Inflammatory macrophage treated with lipopolysaccharide for 1 hour (primary cell): ENCODE measurements around the gene LECT2.

Experiments used
- DNase-seq, 2 donors: peaks; one replicate each; pipeline ENCODE4 v3.0.0-alpha.2; 2020 to 2022

Gene LECT2

GRCh38 chr5:135954899-135955298 is at the start of gene LECT2:
TSS of gene LECT2 (minus strand) at chr5:135954983. CDS start at chr5:135954833, 150 bp downstream.
- no peak for DNase-seq

- DNase-seq: peak in 1 of 2 donors; percentile 8
These were observed 49.7 kb upstream of the LECT2 start for GRCh38 chr5:136004436-136004835.

DNA sequence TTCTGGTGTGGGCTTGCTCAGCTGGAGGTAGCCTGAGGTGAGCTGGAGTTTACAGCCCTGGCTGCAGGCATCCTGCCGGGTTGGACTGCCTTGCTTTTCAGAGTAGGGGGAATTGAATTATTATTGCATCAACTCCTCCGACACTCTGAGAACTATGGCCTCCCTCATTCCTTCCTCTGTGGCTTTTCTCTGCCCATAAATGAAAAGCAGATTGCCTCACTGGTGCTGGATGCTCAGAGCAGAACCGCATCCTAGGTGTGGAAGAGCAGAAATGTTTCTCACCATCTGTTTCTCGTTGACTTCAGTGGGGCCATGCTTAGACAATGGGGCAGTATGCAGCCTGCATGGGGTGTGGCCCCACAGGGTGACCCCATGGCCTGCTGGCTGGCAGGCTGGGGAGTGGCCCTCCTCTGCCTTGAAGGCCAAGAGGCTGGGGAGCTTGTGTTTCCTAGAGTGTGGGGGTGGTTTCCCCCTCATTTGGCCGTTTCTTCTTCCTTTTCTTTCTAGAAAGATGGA is 46.7 kb upstream of the LECT2 start:
- DNase-seq: no peak

GRCh38 chr5:136000932-136001331 is 46.1 kb upstream of the LECT2 start:
- peak in 1 of 2 donors; percentile 32 for DNase-seq

GRCh38 chr5:136000147-136000546 is 45.4 kb upstream of the LECT2 start:
- DNase-seq: no peak

DNA sequence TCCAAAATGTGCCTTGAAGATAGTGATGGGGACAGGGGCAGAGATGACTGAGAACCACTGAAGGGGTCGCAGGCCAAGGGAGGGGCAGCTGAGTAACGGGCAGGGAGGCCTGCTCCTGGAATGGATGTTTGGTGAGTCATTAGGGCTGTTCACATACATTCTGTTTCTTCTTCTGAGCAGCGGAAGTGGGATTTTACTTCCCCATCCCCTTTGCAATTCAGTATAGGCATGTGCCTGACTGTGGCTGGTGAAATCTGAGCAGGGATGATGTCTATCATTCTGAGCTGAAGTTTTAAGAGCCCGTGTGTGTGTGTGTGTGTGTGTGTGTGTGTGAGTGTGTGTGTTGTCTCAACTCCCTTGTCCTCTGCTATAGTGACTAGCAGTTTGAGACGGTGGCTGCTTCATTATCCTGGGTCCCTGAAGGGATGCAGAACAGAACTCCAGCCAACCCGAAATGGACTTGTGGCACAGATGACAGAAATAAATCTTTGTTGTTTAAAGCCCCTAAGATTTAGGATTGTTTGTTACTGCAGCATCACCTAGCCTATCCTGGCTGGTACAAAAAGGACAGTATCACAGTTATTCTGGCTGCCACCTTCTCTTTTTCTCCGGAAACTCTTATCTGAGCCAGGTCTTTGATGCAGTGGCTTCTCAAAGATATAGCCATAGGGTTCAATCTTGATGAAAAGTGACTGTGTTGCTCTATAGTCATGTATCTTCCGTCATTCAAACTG is 44.8 kb upstream of the LECT2 start:
- peak; percentile 79 to 82 for DNase-seq

DNA sequence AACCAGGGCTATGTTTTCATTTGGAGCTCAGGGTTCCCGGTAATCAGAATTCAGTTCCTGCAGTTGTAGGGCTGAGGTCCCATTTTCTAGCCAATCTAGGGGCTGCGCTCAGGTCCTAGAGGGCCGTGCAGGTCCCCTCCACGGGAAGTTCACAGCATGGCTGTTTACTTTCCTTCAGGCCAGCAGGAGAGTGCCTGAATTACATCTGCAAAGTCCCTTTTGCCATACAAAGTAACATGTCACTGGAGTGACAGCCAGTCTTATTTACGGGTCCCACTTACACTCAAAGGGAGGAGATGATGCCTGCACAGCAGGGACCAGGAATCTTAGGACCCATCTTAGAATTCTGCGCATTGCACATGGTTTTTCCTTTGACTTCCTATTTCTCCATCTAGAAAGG is 44.1 kb upstream of the LECT2 start:
- DNase-seq: no peak

DNA sequence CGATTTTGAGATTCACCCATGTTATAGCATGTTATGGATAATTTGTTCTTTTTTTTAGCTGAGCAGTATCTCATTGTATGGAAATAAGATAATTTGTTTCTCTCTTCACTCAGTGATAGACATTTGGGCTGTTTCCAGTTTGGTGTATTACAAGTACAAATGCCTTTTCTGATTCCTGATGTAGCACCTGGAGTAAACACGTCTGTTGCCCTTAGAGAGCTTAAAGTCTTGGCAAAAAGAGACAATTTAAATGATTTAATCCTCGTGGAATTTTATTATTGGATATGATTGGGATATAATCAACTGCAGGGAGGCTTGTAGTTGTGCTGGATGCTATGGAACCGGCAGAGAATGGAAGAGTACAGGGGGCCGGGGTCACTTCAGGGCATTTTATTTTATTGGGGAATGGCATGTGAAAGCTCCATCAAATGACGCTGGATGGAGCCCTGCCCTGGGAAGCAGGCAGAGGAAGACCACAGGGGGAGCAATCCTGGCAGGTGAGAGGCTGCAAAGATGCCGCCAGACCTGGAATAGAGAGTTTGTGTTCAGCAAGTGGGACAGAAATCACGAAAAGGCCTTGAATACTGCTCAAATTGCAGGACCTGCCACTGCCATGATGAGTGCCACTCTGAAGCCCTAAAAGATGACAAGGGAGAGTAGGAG is 43.0 kb upstream of the LECT2 start:
- DNase-seq: no peak

GRCh38 chr5:135996611-135997010 is 41.8 kb upstream of the LECT2 start:
- peak in 1 of 2 donors; percentile 9 for DNase-seq

GRCh38 chr5:135995976-135996375 is 41.2 kb upstream of the LECT2 start:
- DNase-seq: no peak

GRCh38 chr5:135993880-135994636 is 39.3 kb upstream of the LECT2 start:
- DNase-seq: no peak

DNA sequence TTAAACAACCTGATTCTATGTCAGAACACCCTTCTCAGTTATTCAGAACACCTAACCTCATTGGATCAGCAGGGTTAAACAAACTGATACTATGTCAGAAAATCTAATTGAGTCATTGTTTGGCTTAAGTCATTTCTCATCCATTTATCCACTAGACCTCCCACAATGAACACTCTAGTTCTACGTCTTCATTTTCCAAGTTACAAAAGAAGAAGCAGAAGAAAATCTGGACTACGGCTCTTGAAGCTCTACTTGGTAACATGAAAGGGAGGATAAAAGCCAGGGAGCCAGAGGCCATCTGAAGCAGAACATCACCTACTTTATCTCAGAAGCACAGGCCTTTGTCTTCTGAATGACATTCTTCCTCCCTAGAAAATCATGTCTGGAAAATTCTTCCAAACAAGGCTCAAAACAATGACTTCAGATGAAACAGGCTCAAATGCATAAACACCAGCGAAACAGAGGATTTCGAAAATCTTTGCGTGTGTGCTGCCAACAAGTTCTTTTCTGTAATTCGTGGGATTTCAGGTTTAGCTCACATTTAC is 38.6 kb upstream of the LECT2 start:
- DNase-seq: no peak

DNA sequence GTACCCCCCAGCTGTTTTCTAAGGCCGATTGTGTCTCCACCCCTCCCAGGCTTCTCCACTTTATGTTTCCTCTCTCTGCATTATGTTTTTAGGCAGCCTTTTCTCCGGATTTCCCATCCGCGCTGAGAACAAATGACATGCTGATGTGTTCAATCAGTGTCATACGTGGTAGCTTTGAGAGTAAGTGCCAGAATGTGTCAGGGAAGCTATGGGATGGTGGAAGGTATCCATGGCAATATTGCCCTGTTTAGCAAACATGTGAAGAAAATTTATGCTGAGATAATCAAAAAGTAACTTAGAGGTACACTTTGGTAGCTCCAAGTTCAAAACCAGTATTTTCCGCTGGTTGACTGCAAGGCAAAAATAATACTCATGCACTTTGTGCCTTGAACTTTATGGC is 36.6 kb upstream of the LECT2 start:
- DNase-seq: no peak

DNA sequence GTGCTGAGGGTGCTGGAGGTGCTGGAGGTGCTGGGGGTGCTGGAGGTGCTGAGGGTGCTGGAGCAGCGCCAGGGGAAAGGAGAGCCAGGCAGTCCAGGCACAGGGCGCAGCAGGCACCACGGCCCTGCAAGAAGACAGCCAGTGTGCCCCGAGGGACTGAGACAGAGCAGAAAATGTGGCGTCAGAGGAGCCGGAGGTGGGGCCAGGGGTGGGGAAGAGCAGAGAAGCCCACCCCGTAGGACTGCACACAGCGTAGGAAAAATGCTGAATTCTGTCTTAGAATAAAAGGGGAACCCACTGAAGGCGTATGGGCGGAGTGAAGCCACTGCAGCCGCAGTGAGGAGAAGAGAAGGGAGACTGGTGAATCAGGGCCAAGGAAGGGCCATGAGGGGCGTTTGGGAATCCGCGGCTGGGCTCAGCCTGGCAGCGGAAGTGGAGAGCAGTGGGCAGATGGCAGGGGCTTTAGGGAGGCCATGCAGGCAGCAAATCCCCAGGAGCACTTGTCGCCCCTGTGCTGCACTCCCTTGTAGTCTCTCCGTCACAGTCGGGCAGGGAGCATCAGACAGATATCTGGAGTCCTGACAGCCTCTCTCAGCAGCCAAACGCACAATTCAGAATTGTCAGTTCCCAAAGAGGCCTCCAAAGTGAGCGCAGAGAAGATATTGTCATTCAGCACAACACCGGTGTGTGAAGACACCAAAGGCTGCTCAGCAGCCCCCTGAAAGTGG is 35.9 kb upstream of the LECT2 start:
- DNase-seq: peak; percentile 13 to 41

GRCh38 chr5:135989686-135990085 is 34.9 kb upstream of the LECT2 start:
- DNase-seq: no peak

DNA sequence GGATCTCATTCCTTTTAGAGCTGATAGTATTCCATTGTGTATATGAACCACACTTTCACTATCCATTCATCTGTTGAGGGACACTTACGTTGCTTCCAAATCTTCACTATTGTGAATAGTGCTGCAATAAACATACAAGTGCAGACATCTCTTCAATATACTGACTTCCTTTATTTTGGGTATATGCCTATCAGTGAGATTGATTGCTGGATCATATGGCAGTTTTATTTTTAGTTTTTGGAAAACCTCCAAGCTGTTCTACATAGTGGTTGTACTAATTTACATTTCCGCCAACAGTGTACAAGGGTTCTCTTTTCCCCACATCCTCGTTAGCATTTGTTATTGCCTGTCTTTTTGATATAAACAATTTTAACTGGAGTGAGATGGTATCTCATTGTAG is 33.8 kb upstream of the LECT2 start:
- DNase-seq: no peak

GRCh38 chr5:135986891-135987401 is 32.2 kb upstream of the LECT2 start:
- DNase-seq: no peak

- DNase-seq: no peak
These were observed 31.6 kb upstream of the LECT2 start for GRCh38 chr5:135986401-135986800.

GRCh38 chr5:135985951-135986350 is 31.2 kb upstream of the LECT2 start:
- DNase-seq: no peak

DNA sequence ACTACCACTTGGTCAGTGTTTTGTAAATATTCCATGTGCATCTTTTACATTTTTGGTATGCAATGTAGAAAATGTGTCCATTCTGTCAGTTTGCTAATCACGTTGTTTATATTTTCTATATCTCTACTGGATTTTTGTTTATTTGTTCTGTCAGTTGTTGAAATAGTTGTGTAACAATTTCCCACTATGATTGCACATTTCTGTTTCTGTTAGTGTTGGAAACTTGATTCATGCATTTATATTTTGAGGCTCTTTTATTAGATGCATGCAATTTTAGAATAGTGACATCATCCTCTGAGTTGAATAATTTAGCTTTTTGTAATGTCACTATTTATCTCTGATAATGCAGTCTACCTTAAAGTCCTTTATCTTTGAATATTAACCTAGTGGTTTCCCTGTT is 25.8 kb upstream of the LECT2 start:
- no peak for DNase-seq

- DNase-seq: no peak
These were observed 24.7 kb upstream of the LECT2 start for GRCh38 chr5:135979510-135979909.

GRCh38 chr5:135978993-135979392 is 24.2 kb upstream of the LECT2 start:
- DNase-seq: no peak
